Dedifferentiated amniotic fluid mesenchymal stem cell (primary cell): ENCODE data around the gene PLA2G7.
"Not testable (repeated sequence)": the region's sequence is repeated elsewhere in the genome, so short reads cannot be mapped to it uniquely, and the experiment has no call there.

Experiments
- DNase-seq: peaks from one replicate; pipeline ENCODE4 v3.0.0-alpha.2; 2016; ENCODE audit errors: extremely low spot score

Gene PLA2G7

GRCh38 chr6:46748940-46749503 is 13.8 kb upstream of the PLA2G7 start:
- DNase-seq = no peak

- no peak for DNase-seq
Measured at GRCh38 chr6:46746696-46747095, 11.5 kb upstream of the PLA2G7 start, which contains the start of gene ANKRD66. TSS of gene ANKRD66 (plus strand) at chr6:46746933. CDS start at chr6:46751949, 5,016 bp downstream.

- no peak for DNase-seq
Measured at GRCh38 chr6:46745973-46746372, 10.8 kb upstream of the PLA2G7 start.

GRCh38 chr6:46744159-46744725 is 9.1 kb upstream of the PLA2G7 start:
- DNase-seq = not testable (repeated sequence)

- no peak for DNase-seq
Measured at GRCh38 chr6:46743425-46744158, 8.4 kb upstream of the PLA2G7 start.

GRCh38 chr6:46741910-46742309 is 6.7 kb upstream of the PLA2G7 start:
- DNase-seq = no peak

- no peak for DNase-seq
Measured at GRCh38 chr6:46741482-46741881, 6.3 kb upstream of the PLA2G7 start.

GRCh38 chr6:46736906-46737305 is 1.7 kb upstream of the PLA2G7 start:
- DNase-seq = no peak

- no peak for DNase-seq
Measured at GRCh38 chr6:46735720-46736031, 501 bp upstream of the PLA2G7 start.

GRCh38 chr6:46733341-46733801 is 1.8 kb downstream of the PLA2G7 start:
- no peak for DNase-seq

- no peak for DNase-seq
Measured at GRCh38 chr6:46730921-46731461, 4.2 kb downstream of the PLA2G7 start.

GRCh38 chr6:46729787-46730326 is 5.3 kb downstream of the PLA2G7 start:
- DNase-seq = no peak

GRCh38 chr6:46720401-46720800 is 14.8 kb downstream of the PLA2G7 start:
- no peak for DNase-seq

GRCh38 chr6:46719099-46719498 is 16.1 kb downstream of the PLA2G7 start:
- DNase-seq = no peak

GRCh38 chr6:46715141-46715540 is 20.0 kb downstream of the PLA2G7 start:
- no peak for DNase-seq

GRCh38 chr6:46711491-46711890 is 23.7 kb downstream of the PLA2G7 start:
- no peak for DNase-seq

- DNase-seq = no peak
Measured at GRCh38 chr6:46706464-46706863, 28.7 kb downstream of the PLA2G7 start.

- DNase-seq = no peak
Measured at GRCh38 chr6:46704562-46704961, 30.6 kb downstream of the PLA2G7 start.

- no peak for DNase-seq
Measured at GRCh38 chr6:46699970-46700369, 35.2 kb downstream of the PLA2G7 start.

- no peak for DNase-seq
Measured at GRCh38 chr6:46690911-46691451, 44.2 kb downstream of the PLA2G7 start.

- DNase-seq = no peak
Measured at GRCh38 chr6:46690141-46690755, 44.9 kb downstream of the PLA2G7 start.

GRCh38 chr6:46689657-46690056 is 45.5 kb downstream of the PLA2G7 start:
- no peak for DNase-seq
